Neural crest cell (in vitro differentiated cells): Measurements from ENCODE around the gene CERS1. TPM values are rescaled to one million over a fixed set of nuclear protein-coding genes. Genes with fewer than 3 reads are reported as not detected.

Source experiments
- DNase-seq: peaks from one replicate; pipeline ENCODE4 v3.0.0; 2021; ENCODE audit warnings: low read depth, mixed read lengths, low spot score
- H3K27ac Mint-ChIP-seq: one replicate; pipeline ENCODE4 v1.8.0; 2021; ENCODE audit warnings: mild to moderate bottlenecking, mixed read lengths; ENCODE audit not compliant: unreplicated experiment
- H3K27me3 Mint-ChIP-seq: 2 replicates; pipeline ENCODE4 v1.8.0; 2021; ENCODE audit warnings: low read depth, mild to moderate bottlenecking, mixed read lengths
- H3K36me3 Mint-ChIP-seq: 2 replicates; pipeline ENCODE4 v1.8.0; 2021; ENCODE audit warnings: low read depth, mild to moderate bottlenecking, mixed read lengths
- H3K4me1 Mint-ChIP-seq: 2 replicates; pipeline ENCODE4 v1.8.0; 2021; ENCODE audit warnings: mixed read lengths
- H3K4me3 Mint-ChIP-seq: one replicate; pipeline ENCODE4 v1.8.0; 2021; ENCODE audit warnings: mild to moderate bottlenecking, mixed read lengths
- H3K9me3 Mint-ChIP-seq: 2 replicates; pipeline ENCODE4 v1.8.0; 2021; ENCODE audit warnings: mixed read lengths
- total RNA-seq: library from RNA; stranded (reverse); gene quantifications from 2 replicates; pipeline ENCODE4 v1.2.1, GENCODE V29; 2021
- TF ChIP-seq, protein P1 (sequence below): fragments of 200-600 bp; sonication (generic); conservative IDR thresholded peaks from 2 replicates; pipeline ENCODE4 v1.5.0; 2021; ENCODE audit warnings: antibody characterized with exemption, mild to moderate bottlenecking

The CERS1 gene
- total RNA-seq, 1 donor from 2014 or later: 27.7 TPM

DNA sequence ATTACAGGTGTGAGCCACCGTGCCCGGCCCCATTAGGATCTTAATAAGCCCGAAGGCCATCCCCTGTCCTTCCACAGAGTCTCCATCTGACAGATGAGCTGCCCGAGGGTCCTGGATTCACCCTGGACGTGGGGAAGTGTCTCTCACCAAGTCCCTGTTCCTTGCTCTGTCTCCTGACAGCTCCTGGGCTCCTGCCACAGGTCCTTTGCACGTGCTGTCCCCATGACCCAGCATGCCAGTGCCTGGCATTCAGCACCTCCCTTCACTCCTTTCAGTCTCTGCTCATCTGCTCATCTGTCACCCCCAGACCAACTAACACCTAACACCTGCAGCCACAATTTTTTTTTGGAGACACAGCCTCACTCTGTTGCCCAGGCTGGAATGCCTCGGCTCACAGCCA is 14.5 kb downstream of the CERS1 start:
- H3K27me3 Mint-ChIP-seq: no peaks in the 10 kb centered on the region
- peaks cover 31% of the 10 kb centered on the region for H3K36me3 Mint-ChIP-seq
- H3K27ac Mint-ChIP-seq: peak overlapping the region; percentile 62
- no peak overlapping the region for H3K4me3 Mint-ChIP-seq
- DNase-seq: no peak
- H3K9me3 Mint-ChIP-seq: peaks cover 4% of the 10 kb centered on the region
- no peaks in the 10 kb centered on the region for H3K4me1 Mint-ChIP-seq
- TF ChIP-seq, protein P1, sequence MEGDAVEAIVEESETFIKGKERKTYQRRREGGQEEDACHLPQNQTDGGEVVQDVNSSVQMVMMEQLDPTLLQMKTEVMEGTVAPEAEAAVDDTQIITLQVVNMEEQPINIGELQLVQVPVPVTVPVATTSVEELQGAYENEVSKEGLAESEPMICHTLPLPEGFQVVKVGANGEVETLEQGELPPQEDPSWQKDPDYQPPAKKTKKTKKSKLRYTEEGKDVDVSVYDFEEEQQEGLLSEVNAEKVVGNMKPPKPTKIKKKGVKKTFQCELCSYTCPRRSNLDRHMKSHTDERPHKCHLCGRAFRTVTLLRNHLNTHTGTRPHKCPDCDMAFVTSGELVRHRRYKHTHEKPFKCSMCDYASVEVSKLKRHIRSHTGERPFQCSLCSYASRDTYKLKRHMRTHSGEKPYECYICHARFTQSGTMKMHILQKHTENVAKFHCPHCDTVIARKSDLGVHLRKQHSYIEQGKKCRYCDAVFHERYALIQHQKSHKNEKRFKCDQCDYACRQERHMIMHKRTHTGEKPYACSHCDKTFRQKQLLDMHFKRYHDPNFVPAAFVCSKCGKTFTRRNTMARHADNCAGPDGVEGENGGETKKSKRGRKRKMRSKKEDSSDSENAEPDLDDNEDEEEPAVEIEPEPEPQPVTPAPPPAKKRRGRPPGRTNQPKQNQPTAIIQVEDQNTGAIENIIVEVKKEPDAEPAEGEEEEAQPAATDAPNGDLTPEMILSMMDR: no peak

DNA sequence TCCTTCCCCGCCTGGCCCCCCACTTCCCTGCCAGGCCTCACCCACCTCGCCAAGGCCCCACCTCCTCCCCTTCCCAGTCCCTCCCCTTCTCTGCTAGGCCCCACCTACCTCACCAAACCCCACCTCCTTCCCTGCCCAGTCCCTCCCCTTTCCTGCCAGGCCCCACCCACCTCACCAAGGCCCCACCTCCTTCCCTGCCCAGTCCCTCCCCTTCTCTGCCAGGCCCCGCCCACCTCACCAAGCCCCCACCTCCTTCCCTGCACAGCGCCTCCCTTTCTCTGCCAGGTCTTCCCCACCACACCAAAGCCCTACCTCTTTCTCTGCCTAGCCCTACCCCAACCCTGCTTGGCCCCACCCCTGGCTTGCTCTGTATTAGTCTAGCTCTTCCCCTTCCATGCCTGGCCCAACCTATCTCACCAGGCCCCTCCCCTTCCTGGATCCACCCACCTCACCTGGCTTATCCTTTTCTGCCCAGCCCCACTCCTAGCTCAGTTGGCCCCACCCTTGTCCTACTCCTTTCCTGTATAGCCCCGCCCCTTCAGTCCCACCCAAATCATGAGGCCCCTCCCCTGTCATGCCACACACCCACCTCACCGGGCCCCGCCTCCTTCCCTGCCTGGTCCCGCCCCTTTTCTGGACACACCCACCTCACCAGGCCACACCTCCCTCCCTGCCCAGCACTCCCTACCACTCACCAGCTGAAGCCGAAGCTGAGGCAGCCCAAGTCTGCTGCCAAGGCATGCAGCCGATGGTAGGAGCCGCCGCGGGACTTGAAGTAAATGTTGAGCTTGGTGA is 16.2 kb downstream of the CERS1 start:
- peaks cover 6% of the 10 kb centered on the region for H3K9me3 Mint-ChIP-seq
- H3K4me3 Mint-ChIP-seq: no peak overlapping the region
- H3K27me3 Mint-ChIP-seq: no peaks in the 10 kb centered on the region
- peaks cover 44% of the 10 kb centered on the region for H3K36me3 Mint-ChIP-seq
- no peaks in the 10 kb centered on the region for H3K4me1 Mint-ChIP-seq
- H3K27ac Mint-ChIP-seq: no peak overlapping the region
- TF ChIP-seq, protein P1: no peak
- no peak for DNase-seq

DNA sequence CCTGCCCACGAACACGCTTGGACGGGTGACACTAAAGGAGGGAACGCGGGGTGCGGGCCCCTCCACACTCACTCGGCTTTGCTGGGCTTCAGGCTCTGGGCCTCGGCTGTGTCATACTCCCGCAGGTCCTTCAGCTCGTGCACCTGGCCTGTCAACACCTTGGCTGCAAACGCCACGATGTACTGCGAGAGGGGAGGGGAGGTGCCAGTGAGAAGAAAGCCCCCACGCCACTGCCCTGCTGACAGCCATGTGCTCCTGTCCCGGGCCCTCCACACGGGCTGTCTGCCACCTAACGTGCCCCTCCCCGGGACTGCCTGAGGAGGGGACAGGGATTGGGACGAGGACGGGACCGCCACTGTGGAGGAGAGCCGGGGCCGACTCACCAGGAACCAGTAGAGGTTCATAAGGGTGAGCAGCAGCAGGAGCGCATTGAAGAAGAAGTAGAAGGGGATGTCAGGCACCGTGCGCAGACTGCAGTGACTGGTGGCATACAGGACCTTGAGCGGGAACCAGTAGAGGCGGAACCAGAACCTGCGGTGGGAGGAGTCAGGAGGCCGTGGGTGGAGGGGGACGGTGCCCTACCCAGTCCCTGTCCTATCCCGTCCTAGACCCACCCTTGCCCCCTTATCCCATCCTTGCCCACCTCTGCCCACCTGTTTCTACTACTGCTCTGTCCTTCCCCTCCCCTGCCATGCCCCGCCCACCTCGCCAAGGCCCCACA is 16.9 kb downstream of the CERS1 start:
- Mint-ChIP-seq H3K36me3 (peaks cover 51% of the 10 kb centered on the region), H3K9me3 (peaks cover 6% of the 10 kb centered on the region), H3K27ac (no peak overlapping the region), H3K4me3 (no peak overlapping the region), H3K27me3 (no peaks in the 10 kb centered on the region), H3K4me1 (no peaks in the 10 kb centered on the region)
- TF ChIP-seq, protein P1: no peak
- no peak for DNase-seq

DNA sequence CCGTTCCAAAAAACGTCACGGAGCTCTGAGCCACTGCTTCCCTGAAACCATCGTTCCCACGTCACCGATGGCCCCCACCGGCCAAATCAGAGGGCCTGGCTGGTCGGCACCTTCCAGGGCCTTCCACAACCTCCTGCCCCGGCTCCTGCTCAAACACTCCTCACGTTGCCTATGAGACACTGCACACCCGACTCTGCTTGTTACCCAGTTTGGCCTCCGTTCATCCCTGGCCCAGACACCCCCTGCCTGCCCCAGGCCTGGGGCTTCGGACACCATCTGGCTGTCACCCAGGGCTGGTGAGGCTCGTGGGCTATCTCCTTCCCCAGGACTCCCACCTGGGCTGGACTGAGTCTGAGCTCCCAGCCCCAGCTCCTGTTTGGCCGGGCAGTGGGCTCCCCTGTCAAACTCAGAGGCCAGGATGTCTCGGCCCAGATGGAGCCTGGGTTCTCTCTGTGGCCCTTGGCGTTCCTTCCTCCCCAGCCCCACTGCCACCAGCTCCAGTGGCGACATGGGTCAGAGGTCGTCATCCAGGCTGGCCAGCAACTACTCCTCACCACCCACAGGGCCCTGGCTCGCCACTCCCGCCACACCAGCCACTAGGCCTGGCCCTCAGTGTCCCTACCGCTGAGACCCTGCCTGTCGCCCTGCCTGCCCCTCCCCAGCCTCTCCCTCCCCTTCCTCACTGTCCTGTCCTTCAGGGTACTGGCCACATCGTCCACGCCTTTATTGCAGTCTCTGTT is 17.7 kb downstream of the CERS1 start:
- DNase-seq: no peak
- H3K27ac Mint-ChIP-seq: no peak overlapping the region
- peaks cover 52% of the 10 kb centered on the region for H3K36me3 Mint-ChIP-seq

DNA sequence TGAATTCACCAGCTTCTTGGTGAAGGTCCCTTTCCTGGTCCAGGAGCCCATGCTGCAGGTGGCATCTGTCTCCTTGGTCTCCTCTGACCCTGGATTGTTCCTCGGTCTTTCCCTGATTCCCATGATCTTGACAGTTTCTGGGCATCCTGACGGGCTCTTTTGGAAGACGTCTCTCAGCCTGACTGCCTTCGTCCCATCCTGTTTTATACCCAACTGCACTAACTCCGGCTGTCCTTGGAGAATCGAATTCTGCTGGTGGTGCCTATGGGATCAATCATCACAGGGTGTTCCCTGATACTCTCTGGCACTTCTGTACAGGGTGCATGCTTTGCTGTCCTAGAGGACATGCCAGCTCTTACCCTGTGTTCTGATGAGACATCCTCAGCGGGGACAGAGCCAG is 19.1 kb downstream of the CERS1 start:
- H3K36me3 Mint-ChIP-seq: peaks cover 50% of the 10 kb centered on the region
- no peak overlapping the region for H3K27ac Mint-ChIP-seq
- H3K4me3 Mint-ChIP-seq: no peak overlapping the region
- H3K4me1 Mint-ChIP-seq: peaks cover under 1% of the 10 kb centered on the region
- no peaks in the 10 kb centered on the region for H3K27me3 Mint-ChIP-seq
- TF ChIP-seq, protein P1: no peak
- DNase-seq: no peak
- H3K9me3 Mint-ChIP-seq: peaks cover 6% of the 10 kb centered on the region

More for the DNA sequence above, 17.7 kb downstream of the CERS1 start:
- TF ChIP-seq, protein P1: no peak
- H3K4me1 Mint-ChIP-seq: no peaks in the 10 kb centered on the region
- peaks cover 6% of the 10 kb centered on the region for H3K9me3 Mint-ChIP-seq
- H3K27me3 Mint-ChIP-seq: no peaks in the 10 kb centered on the region
- H3K4me3 Mint-ChIP-seq: no peak overlapping the region
